Measurements from ENCODE around the gene VAV1. TPM values are rescaled to one million over a fixed set of nuclear protein-coding genes. Genes with fewer than 3 reads are reported as not detected.
"Not testable (repeated sequence)": the region's sequence is repeated elsewhere in the genome, so short reads cannot be mapped to it uniquely, and the experiment has no call there.

The VAV1 gene
- total and polyA plus RNA-seq, 8 donors: 1.7 to 130 (median 3.9) TPM

GRCh38 chr19:6774821-6775707 lies 2.6 kb downstream of the VAV1 start:
- Histone ChIP-seq H3K27ac (no peak overlapping the region), H3K4me1 (peaks cover 0 to 15% (median 0%) of the 10 kb centered on the region in 4 donors), H3K27me3 (no peaks in the 10 kb centered on the region), H3K4me3 (no peak overlapping the region), H3K9me3 (no peaks in the 10 kb centered on the region), H3K36me3 (no peaks in the 10 kb centered on the region)
- 68 to 85% (median 77%) methylated on average over 10 to 11 of the region's 11 CpGs for WGBS, 5 donors
- intact Hi-C loops (cut with DNase I; ENCODE audit: low total_unique reads): no loop called here
- DNase-seq: peak in 1 of 2 donors; percentile 34
- no peak for TF ChIP-seq CTCF (IDR thresholded peaks at IDR 0.05)
- no peak for TF ChIP-seq POLR2AphosphoS5 (IDR thresholded peaks at IDR 0.05)
- TF ChIP-seq EP300 (IDR thresholded peaks at IDR 0.05): no peak
- TF ChIP-seq POLR2A (IDR thresholded peaks at IDR 0.05): no peak

- H3K4me3 ChIP-seq; intact Hi-C loops (cut with DNase I; ENCODE audit: low total_unique reads); H3K27me3 ChIP-seq; DNase-seq; H3K9me3 ChIP-seq; H3K36me3 ChIP-seq; H3K27ac ChIP-seq: not testable (repeated sequence)
- peaks cover 0 to 17% (median 2%) of the 10 kb centered on the region in 4 donors for H3K4me1 ChIP-seq
Observed at GRCh38 chr19:6776045-6776444, 3.5 kb downstream of the VAV1 start.

- Histone ChIP-seq H3K4me1 (peaks cover 0 to 24% (median 3%) of the 10 kb centered on the region in 4 donors), H3K36me3 (no peaks in the 10 kb centered on the region), H3K4me3 (no peak overlapping the region), H3K27ac (no peak overlapping the region), H3K27me3 (no peaks in the 10 kb centered on the region), H3K9me3 (no peaks in the 10 kb centered on the region)
- intact Hi-C loops (cut with DNase I; ENCODE audit: low total_unique reads): no loop called here
- TF ChIP-seq EP300 (IDR thresholded peaks at IDR 0.05): no peak
- WGBS, 5 donors: 83 to 93% (median 89%) methylated on average over 4 of the region's 4 CpGs
- no peak for DNase-seq
Observed at GRCh38 chr19:6776999-6777398, 4.5 kb downstream of the VAV1 start.

GRCh38 chr19:6777434-6777833 lies 4.9 kb downstream of the VAV1 start:
- Histone ChIP-seq H3K4me1 (peaks cover 0 to 22% (median 3%) of the 10 kb centered on the region in 4 donors), H3K9me3 (no peaks in the 10 kb centered on the region), H3K4me3 (no peak overlapping the region), H3K27ac (no peak overlapping the region), H3K27me3 (no peaks in the 10 kb centered on the region), H3K36me3 (no peaks in the 10 kb centered on the region)
- intact Hi-C loops (cut with DNase I; ENCODE audit: low total_unique reads): no loop called here
- 84 to 97% (median 94%) methylated on average over 2 of the region's 2 CpGs for WGBS, 5 donors
- no peak for DNase-seq
- TF ChIP-seq POLR2AphosphoS5 (IDR thresholded peaks at IDR 0.05) (no peak), CTCF (IDR thresholded peaks at IDR 0.05) (no peak), POLR2A (IDR thresholded peaks at IDR 0.05) (no peak), EP300 (IDR thresholded peaks at IDR 0.05) (no peak)

GRCh38 chr19:6778386-6778785 lies 5.9 kb downstream of the VAV1 start:
- Histone ChIP-seq H3K4me1 (peaks cover 0 to 22% (median 3%) of the 10 kb centered on the region in 4 donors), H3K27me3 (no peaks in the 10 kb centered on the region), H3K36me3 (no peaks in the 10 kb centered on the region), H3K27ac (no peak overlapping the region), H3K4me3 (no peak overlapping the region), H3K9me3 (no peaks in the 10 kb centered on the region)
- WGBS, 5 donors: 67 to 82% (median 70%) methylated on average over 4 of the region's 4 CpGs
- intact Hi-C loops (cut with DNase I; ENCODE audit: low total_unique reads): no loop called here
- no peak for TF ChIP-seq CTCF (IDR thresholded peaks at IDR 0.05)
- no peak for TF ChIP-seq POLR2A (IDR thresholded peaks at IDR 0.05)
- no peak for TF ChIP-seq POLR2AphosphoS5 (IDR thresholded peaks at IDR 0.05)
- no peak for TF ChIP-seq EP300 (IDR thresholded peaks at IDR 0.05)
- no peak for DNase-seq
